OCI-LY3 (cell line): ENCODE results near the gene ZNF28.
"Not testable (repeated sequence)": the region's sequence is repeated elsewhere in the genome, so short reads cannot be mapped to it uniquely, and the experiment has no call there.

Experiments
- H2AFZ ChIP-seq: fragments of 200-600, 300-600 bp; shearing (Covaris generic); 2 replicates; pipeline ENCODE4 v1.6.0; 2014; ENCODE audit warnings: antibody characterized with exemption, low read depth, low read length
- H3K27ac ChIP-seq: fragments of 200-600, 300-600 bp; sonication (generic); 2 replicates; pipeline ENCODE4 v1.5.1; 2014; ENCODE audit warnings: mild to moderate bottlenecking, low read length, moderate library complexity, mixed read lengths
- H3K27me3 ChIP-seq: fragments of 200-600, 300-600 bp; sonication (generic); 2 replicates; pipeline ENCODE4 v1.6.1; 2014; ENCODE audit warnings: low read depth, low read length, mixed read lengths
- H3K36me3 ChIP-seq: fragments of 200-600, 300-600 bp; sonication (generic); replicated peaks from 2 replicates; pipeline ENCODE3; 2014; ENCODE audit warnings: low read depth, low read length, mixed read lengths
- H3K4me1 ChIP-seq: fragments of 300-600, 200-600 bp; sonication (generic); 2 replicates; pipeline ENCODE4 v1.6.1; 2014; ENCODE audit warnings: low read length, mixed read lengths
- H3K4me2 ChIP-seq: fragments of 200-600, 300-600 bp; sonication (generic); 2 replicates; pipeline ENCODE4 v1.6.1; 2014; ENCODE audit warnings: low read length, mixed read lengths
- H3K4me3 ChIP-seq: fragments of 300-600, 200-600 bp; sonication (generic); 2 replicates; pipeline ENCODE4 v1.5.1; 2014; ENCODE audit warnings: antibody characterized with exemption, mild to moderate bottlenecking, low read length, moderate library complexity
- H3K79me2 ChIP-seq: fragments of 300-600, 200-600 bp; shearing (Covaris generic); 2 replicates; pipeline ENCODE4 v1.6.1; 2014; ENCODE audit warnings: mild to moderate bottlenecking, low read length, mixed read lengths
- H3K9ac ChIP-seq: fragments of 300-600, 200-600 bp; shearing (Covaris generic); 2 replicates; pipeline ENCODE4 v1.6.0; 2014; ENCODE audit warnings: mild to moderate bottlenecking, low read length, moderate library complexity
- H3K9me3 ChIP-seq: fragments of 200-600, 300-600 bp; shearing (Covaris generic); 2 replicates; pipeline ENCODE4 v1.6.1; 2014; ENCODE audit warnings: low read length, mixed read lengths; ENCODE audit not compliant: insufficient read depth
- H4K20me1 ChIP-seq: fragments of 200-600, 300-600 bp; sonication (generic); 2 replicates; pipeline ENCODE4 v1.6.1; 2016; ENCODE audit warnings: low read length, mixed read lengths; ENCODE audit not compliant: insufficient read depth

The ZNF28 gene

GRCh38 chr19:52821204-52821960 lies at the start of gene ZNF28:
ZNF28 (minus strand) TSS chr19:52821633; CDS start chr19:52817958, 3,675 bp downstream.
- Histone ChIP-seq H3K9ac (peak within 1 kb of the TSS; percentile 76), H3K4me3 (peak within 1 kb of the TSS; percentile 86), H3K79me2 (peaks cover 12% of the 10 kb centered on the region), H3K4me2 (peak within 1 kb of the TSS; percentile 87)
- not testable (repeated sequence) for H3K27ac ChIP-seq, H4K20me1 ChIP-seq, H3K36me3 ChIP-seq, H3K9me3 ChIP-seq, H3K4me1 ChIP-seq, H2AFZ ChIP-seq, H3K27me3 ChIP-seq

GRCh38 chr19:52868031-52868430 lies 46.6 kb upstream of the ZNF28 start:
- H3K27me3 ChIP-seq, H3K9me3 ChIP-seq, H3K4me3 ChIP-seq, H3K79me2 ChIP-seq, H2AFZ ChIP-seq, H3K9ac ChIP-seq, H3K4me2 ChIP-seq, H3K27ac ChIP-seq, H4K20me1 ChIP-seq, H3K4me1 ChIP-seq, H3K36me3 ChIP-seq: not testable (repeated sequence)

GRCh38 chr19:52857378-52858191 lies 36.2 kb upstream of the ZNF28 start, which contains the start of gene ZNF468:
ZNF468 (minus strand) TSS chr19:52857619; CDS start chr19:52854272, 3,347 bp downstream.
- peak within 1 kb of the TSS; percentile 97 for H3K4me2 ChIP-seq
- peaks cover 15% of the 10 kb centered on the region for H3K79me2 ChIP-seq
- H3K4me3 ChIP-seq: peak within 1 kb of the TSS; percentile 94
- H3K27ac ChIP-seq: peak within 1 kb of the TSS; percentile 16; the same call in 1 of the 2 replicates
- H3K36me3 ChIP-seq: peaks cover 18% of the 10 kb centered on the region
- not testable (repeated sequence) for H4K20me1 ChIP-seq, H3K27me3 ChIP-seq, H3K9me3 ChIP-seq, H3K4me1 ChIP-seq
- H3K9ac ChIP-seq: peak within 1 kb of the TSS; percentile 83
- H2AFZ ChIP-seq: peak within 1 kb of the TSS; percentile 96

- Histone ChIP-seq H3K4me2 (peak overlapping the region; percentile 77), H3K9ac (peak overlapping the region; percentile 83), H3K27ac (peak overlapping the region; percentile 16; the same call in 1 of the 2 replicates), H3K36me3 (peaks cover 11% of the 10 kb centered on the region), H3K4me3 (peak overlapping the region; percentile 94), H3K79me2 (peaks cover 15% of the 10 kb centered on the region)
- H3K27me3 ChIP-seq, H4K20me1 ChIP-seq, H3K4me1 ChIP-seq, H3K9me3 ChIP-seq, H2AFZ ChIP-seq: not testable (repeated sequence)
Measured at GRCh38 chr19:52856540-52857377, 35.3 kb upstream of the ZNF28 start.

GRCh38 chr19:52847352-52847751 lies 25.9 kb upstream of the ZNF28 start:
- H3K9ac ChIP-seq, H3K4me2 ChIP-seq, H3K79me2 ChIP-seq, H4K20me1 ChIP-seq, H3K4me3 ChIP-seq, H2AFZ ChIP-seq, H3K4me1 ChIP-seq, H3K27me3 ChIP-seq, H3K9me3 ChIP-seq, H3K27ac ChIP-seq: not testable (repeated sequence)
- H3K36me3 ChIP-seq: peaks cover 81% of the 10 kb centered on the region

GRCh38 chr19:52840825-52841465 lies 19.5 kb upstream of the ZNF28 start:
- Histone ChIP-seq H3K36me3 (peaks cover 94% of the 10 kb centered on the region), H3K9me3 (peaks cover 40% of the 10 kb centered on the region)
- H3K4me2 ChIP-seq, H3K4me3 ChIP-seq, H3K27ac ChIP-seq, H3K4me1 ChIP-seq, H3K9ac ChIP-seq, H2AFZ ChIP-seq, H3K27me3 ChIP-seq, H3K79me2 ChIP-seq, H4K20me1 ChIP-seq: not testable (repeated sequence)

GRCh38 chr19:52834289-52834688 lies 12.9 kb upstream of the ZNF28 start:
- H2AFZ ChIP-seq, H4K20me1 ChIP-seq, H3K9ac ChIP-seq, H3K79me2 ChIP-seq, H3K27ac ChIP-seq, H3K4me2 ChIP-seq, H3K4me3 ChIP-seq, H3K27me3 ChIP-seq, H3K4me1 ChIP-seq, H3K9me3 ChIP-seq: not testable (repeated sequence)
- peaks cover 33% of the 10 kb centered on the region for H3K36me3 ChIP-seq

- H3K4me2 ChIP-seq, H3K9me3 ChIP-seq: not testable (repeated sequence)
- H3K36me3 ChIP-seq: peaks cover 26% of the 10 kb centered on the region
Measured at GRCh38 chr19:52833541-52833940, 12.1 kb upstream of the ZNF28 start.

More at GRCh38 chr19:52833541-52833940, 12.1 kb upstream of the ZNF28 start:
- H3K27ac ChIP-seq, H2AFZ ChIP-seq, H3K4me1 ChIP-seq, H4K20me1 ChIP-seq, H3K9ac ChIP-seq, H3K79me2 ChIP-seq, H3K27me3 ChIP-seq, H3K4me3 ChIP-seq: not testable (repeated sequence)
